Measurements from ENCODE around the gene ZFAND2A. TPM values are rescaled to one million over a fixed set of nuclear protein-coding genes. Genes with fewer than 3 reads are reported as not detected.
"Not testable (repeated sequence)": the region's sequence is repeated elsewhere in the genome, so short reads cannot be mapped to it uniquely, and the experiment has no call there.

Gene ZFAND2A
- total and polyA plus RNA-seq, 7 experiments from 2014 or later = 21.2 to 74.5 (median 43.2) TPM

DNA sequence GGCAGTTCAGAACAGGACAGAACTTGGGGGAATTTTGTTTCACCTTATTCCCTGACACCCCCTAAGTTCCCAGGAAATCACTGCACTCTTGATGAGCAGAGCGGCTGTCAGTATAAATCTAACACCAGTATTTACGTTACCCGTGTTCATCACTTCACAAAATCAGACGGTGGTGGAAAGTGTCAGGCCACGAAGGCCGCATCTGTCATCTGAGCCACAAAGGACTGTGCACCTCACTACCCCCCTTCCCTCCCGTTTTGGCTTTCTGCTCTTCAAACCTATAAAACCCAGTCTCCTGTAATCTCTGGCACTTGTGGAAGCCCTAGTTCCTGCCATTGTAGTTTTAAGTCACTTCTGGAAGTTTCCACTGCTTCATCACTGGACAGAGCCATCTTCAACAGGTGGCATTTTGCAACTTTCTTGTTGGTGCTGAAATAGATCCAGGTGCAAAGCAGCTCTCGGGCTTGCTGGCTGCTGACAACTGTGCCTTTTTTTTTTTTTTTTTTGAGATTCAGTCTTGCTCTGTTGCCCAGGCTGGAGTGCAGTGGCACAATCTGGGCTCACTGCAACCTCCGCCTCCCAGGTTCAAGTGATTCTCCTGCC, 9.5 kb downstream of the ZFAND2A start:
- peaks cover 0 to 7% (median 0%) of the 10 kb centered on the region in 7 donors for H3K4me1 Mint-ChIP-seq
- POLR2A ChIA-PET = interaction anchor here (1.2 kb wide), 1 partner anchor 10 kb away, joined by 3 read pairs; no protein-coding TSS in a partner anchor
- Histone ChIP-seq H3K27ac (ENCODE audit: low read depth, low read length) (no peak overlapping the region), H3K27me3 (ENCODE audit: control insufficient read depth in 2 of 2, insufficient read depth in 2 of 2, low read length in 2 of 2) (no peaks in the 10 kb centered on the region), H3K4me3 (ENCODE audit: low read length) (no peak overlapping the region), H3K4me1 (ENCODE audit: control insufficient read depth in 2 of 2, insufficient read depth in 2 of 2, low read length in 2 of 2) (no peaks in the 10 kb centered on the region), H3K9me3 (ENCODE audit: control insufficient read depth in 2 of 3, low read length in 3 of 3) (no peaks in the 10 kb centered on the region), H3K36me3 (ENCODE audit: control insufficient read depth in 2 of 3, insufficient read depth in 3 of 3, low read length in 3 of 3) (peaks cover 4 to 53% (median 14%) of the 10 kb centered on the region in 3 experiments)
- H3K27me3 Mint-ChIP-seq = no peaks in the 10 kb centered on the region
- CTCF ChIA-PET = no interaction called here
- H3K27ac Mint-ChIP-seq = no peak overlapping the region
- no peak overlapping the region for H3K4me3 Mint-ChIP-seq
- no peak for DNase-seq
- H3K36me3 Mint-ChIP-seq = peaks cover 0 to 31% (median 6%) of the 10 kb centered on the region in 5 donors
- H3K9me3 Mint-ChIP-seq = no peaks in the 10 kb centered on the region
- ATAC-seq = no peak
- intact Hi-C loops (cut with micrococcal nuclease) = no loop called here

GRCh38 chr7:1149351-1149794, 10.6 kb downstream of the ZFAND2A start:
- no peaks in the 10 kb centered on the region for H3K4me1 ChIP-seq (ENCODE audit: control insufficient read depth in 2 of 2, insufficient read depth in 2 of 2, low read length in 2 of 2)
- no peaks in the 10 kb centered on the region for H3K9me3 ChIP-seq (ENCODE audit: control insufficient read depth in 2 of 3, low read length in 3 of 3)
- H3K36me3 ChIP-seq (ENCODE audit: control insufficient read depth in 2 of 3, insufficient read depth in 3 of 3, low read length in 3 of 3) = peaks cover 4 to 42% (median 11%) of the 10 kb centered on the region in 3 experiments
- Mint-ChIP-seq H3K27ac (no peak overlapping the region), H3K27me3 (no peaks in the 10 kb centered on the region), H3K36me3 (peaks cover 0 to 22% (median 6%) of the 10 kb centered on the region in 5 donors), H3K9me3 (no peaks in the 10 kb centered on the region), H3K4me3 (no peak overlapping the region), H3K4me1 (peaks cover 0 to 7% (median 0%) of the 10 kb centered on the region in 7 donors)
- no peak overlapping the region for H3K4me3 ChIP-seq (ENCODE audit: low read length)
- no peaks in the 10 kb centered on the region for H3K27me3 ChIP-seq (ENCODE audit: control insufficient read depth in 2 of 2, insufficient read depth in 2 of 2, low read length in 2 of 2)
- DNase-seq = no peak
- no peak for ATAC-seq
- CTCF ChIA-PET = no interaction called here
- no peak overlapping the region for H3K27ac ChIP-seq (ENCODE audit: low read depth, low read length)
- intact Hi-C loops (cut with micrococcal nuclease) = no loop called here
- POLR2A ChIA-PET = interaction anchor here (1.2 kb wide), 1 partner anchor 11 kb away, joined by 3 read pairs; no protein-coding TSS in a partner anchor

- H3K4me1 ChIP-seq (ENCODE audit: control insufficient read depth in 2 of 2, insufficient read depth in 2 of 2, low read length in 2 of 2); H3K27ac ChIP-seq (ENCODE audit: low read depth, low read length); ATAC-seq; H3K4me3 ChIP-seq (ENCODE audit: low read length); CTCF ChIA-PET; H3K27me3 ChIP-seq (ENCODE audit: control insufficient read depth in 2 of 2, insufficient read depth in 2 of 2, low read length in 2 of 2); H3K27me3 Mint-ChIP-seq; H3K9me3 ChIP-seq (ENCODE audit: control insufficient read depth in 2 of 3, low read length in 3 of 3); H3K9me3 Mint-ChIP-seq; H3K4me1 Mint-ChIP-seq; intact Hi-C loops (cut with micrococcal nuclease); POLR2A ChIA-PET; DNase-seq; H3K4me3 Mint-ChIP-seq: not testable (repeated sequence)
- H3K36me3 ChIP-seq (ENCODE audit: control insufficient read depth in 2 of 3, insufficient read depth in 3 of 3, low read length in 3 of 3) = peaks cover 3 to 27% (median 3%) of the 10 kb centered on the region in 3 experiments
- Mint-ChIP-seq H3K36me3 (peaks cover 0 to 18% (median 6%) of the 10 kb centered on the region in 5 donors), H3K27ac (peak overlapping the region in 1 of 9 donors; percentile 41)
Measured at GRCh38 chr7:1147873-1148272, 12.1 kb downstream of the ZFAND2A start.

DNA sequence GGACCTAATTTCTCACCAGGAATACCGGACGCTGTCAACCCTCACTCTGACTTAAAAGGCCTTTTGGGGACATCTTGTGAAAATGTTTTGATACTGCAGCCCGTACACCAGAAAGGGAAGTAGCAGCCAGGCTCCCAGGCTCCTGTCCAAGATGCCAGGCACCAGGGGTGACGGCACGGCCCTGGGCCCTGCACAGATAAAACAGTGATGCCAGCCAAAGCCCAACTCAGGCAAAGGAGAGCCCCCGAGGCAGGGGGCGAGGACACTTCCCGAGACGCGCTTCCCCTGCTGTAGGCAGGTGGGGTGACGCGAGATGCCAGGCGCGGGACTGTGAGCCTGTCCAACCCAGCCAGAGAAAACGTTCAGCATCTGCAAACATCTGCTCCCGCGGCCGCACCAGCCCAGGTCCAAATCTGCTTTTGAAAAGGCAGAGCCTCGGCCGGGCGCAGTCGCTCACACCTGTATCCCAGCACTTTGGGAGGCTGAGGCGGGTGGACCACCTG, 15.7 kb downstream of the ZFAND2A start:
- H3K4me1 ChIP-seq (ENCODE audit: control insufficient read depth in 2 of 2, insufficient read depth in 2 of 2, low read length in 2 of 2) = no peaks in the 10 kb centered on the region
- no peaks in the 10 kb centered on the region for H3K9me3 Mint-ChIP-seq
- no peak overlapping the region for H3K4me3 Mint-ChIP-seq
- no peak overlapping the region for H3K27ac Mint-ChIP-seq
- no peaks in the 10 kb centered on the region for H3K36me3 ChIP-seq (ENCODE audit: control insufficient read depth in 2 of 3, insufficient read depth in 3 of 3, low read length in 3 of 3)
- ChIA-PET POLR2A (no interaction called here), CTCF (no interaction called here)
- no peaks in the 10 kb centered on the region for H3K36me3 Mint-ChIP-seq
- H3K4me1 Mint-ChIP-seq = no peaks in the 10 kb centered on the region
- no peaks in the 10 kb centered on the region for H3K27me3 ChIP-seq (ENCODE audit: control insufficient read depth in 2 of 2, insufficient read depth in 2 of 2, low read length in 2 of 2)
- ATAC-seq (no peak), DNase-seq (no peak)
- no peaks in the 10 kb centered on the region for H3K9me3 ChIP-seq (ENCODE audit: control insufficient read depth in 2 of 3, low read length in 3 of 3)
- no peak overlapping the region for H3K27ac ChIP-seq (ENCODE audit: low read depth, low read length)
- no peaks in the 10 kb centered on the region for H3K27me3 Mint-ChIP-seq
- intact Hi-C loops (cut with micrococcal nuclease) = no loop called here
- H3K4me3 ChIP-seq (ENCODE audit: low read length) = no peak overlapping the region

DNA sequence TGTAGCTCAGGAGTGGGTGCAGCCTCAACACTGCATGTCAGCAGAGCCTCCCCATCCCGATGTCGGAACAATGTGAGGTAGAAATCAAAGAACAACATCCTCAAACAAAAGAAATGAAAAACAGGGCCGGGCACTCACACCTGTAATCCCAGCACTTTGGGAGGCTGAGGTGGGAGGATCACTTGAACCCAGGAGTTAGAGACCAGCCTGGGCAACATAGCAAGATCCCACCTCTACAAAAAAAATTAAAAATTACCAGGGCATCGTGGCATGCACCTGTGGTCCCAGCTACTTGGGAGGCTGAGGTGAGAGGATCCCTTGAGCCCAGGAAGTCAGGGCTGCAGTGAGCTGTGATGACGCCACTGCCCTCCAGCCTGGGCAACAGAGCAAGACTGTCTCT, 17.0 kb downstream of the ZFAND2A start:
- H3K36me3 ChIP-seq (ENCODE audit: control insufficient read depth in 2 of 3, insufficient read depth in 3 of 3, low read length in 3 of 3); H3K9me3 Mint-ChIP-seq; H3K27me3 ChIP-seq (ENCODE audit: control insufficient read depth in 2 of 2, insufficient read depth in 2 of 2, low read length in 2 of 2); intact Hi-C loops (cut with micrococcal nuclease); H3K4me1 Mint-ChIP-seq; H3K27ac Mint-ChIP-seq; ATAC-seq; H3K4me1 ChIP-seq (ENCODE audit: control insufficient read depth in 2 of 2, insufficient read depth in 2 of 2, low read length in 2 of 2); H3K4me3 ChIP-seq (ENCODE audit: low read length); POLR2A ChIA-PET; H3K4me3 Mint-ChIP-seq; H3K27me3 Mint-ChIP-seq; H3K36me3 Mint-ChIP-seq; DNase-seq; H3K9me3 ChIP-seq (ENCODE audit: control insufficient read depth in 2 of 3, low read length in 3 of 3); H3K27ac ChIP-seq (ENCODE audit: low read depth, low read length): not testable (repeated sequence)
- CTCF ChIA-PET = interaction anchor here (1.1 kb wide), 1 partner anchor 150 kb away, joined by 3 read pairs; no protein-coding TSS in a partner anchor

DNA sequence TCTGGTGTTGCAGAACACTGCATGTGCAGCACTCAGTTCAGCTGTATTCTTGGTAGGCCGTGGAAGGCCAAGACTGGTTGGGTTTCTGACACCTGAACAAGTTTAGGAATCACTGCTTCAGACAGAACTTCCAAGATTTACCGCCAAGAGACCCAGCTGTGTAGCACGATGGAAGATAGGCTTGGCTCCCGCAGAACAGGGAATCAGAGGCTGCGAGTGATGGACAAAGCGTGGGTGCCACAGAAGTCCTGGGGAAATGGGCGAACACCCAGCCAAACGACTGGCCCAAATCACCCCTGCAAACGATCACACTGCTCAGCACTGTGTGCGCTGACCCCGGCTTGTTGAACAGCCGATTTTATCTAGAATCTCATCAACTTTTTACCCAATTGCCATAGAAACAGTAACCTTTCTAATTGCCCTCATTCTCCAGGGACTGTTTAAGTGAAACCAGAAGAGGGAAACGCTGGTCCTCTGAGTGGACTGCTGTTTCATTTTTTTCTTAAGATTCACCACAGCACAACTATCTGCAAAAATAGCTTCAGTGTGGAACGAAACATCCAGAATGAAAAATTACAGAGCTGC, 17.9 kb downstream of the ZFAND2A start:
- ChIA-PET POLR2A (no interaction called here), CTCF (interaction anchor here (0.6 kb wide), 1 partner anchor 1572 kb away, joined by 3 read pairs; no protein-coding TSS in a partner anchor)
- no peak overlapping the region for H3K27ac ChIP-seq (ENCODE audit: low read depth, low read length)
- DNase-seq (no peak), ATAC-seq (no peak)
- H3K4me3 ChIP-seq (ENCODE audit: low read length) = no peak overlapping the region
- Mint-ChIP-seq H3K4me1 (peaks cover 2 to 12% (median 7%) of the 10 kb centered on the region in 7 donors), H3K27ac (no peak overlapping the region), H3K27me3 (no peaks in the 10 kb centered on the region), H3K4me3 (no peak overlapping the region), H3K36me3 (no peaks in the 10 kb centered on the region), H3K9me3 (no peaks in the 10 kb centered on the region)
- no peaks in the 10 kb centered on the region for H3K36me3 ChIP-seq (ENCODE audit: control insufficient read depth in 2 of 3, insufficient read depth in 3 of 3, low read length in 3 of 3)
- H3K27me3 ChIP-seq (ENCODE audit: control insufficient read depth in 2 of 2, insufficient read depth in 2 of 2, low read length in 2 of 2) = no peaks in the 10 kb centered on the region
- peaks cover 5 to 9% of the 10 kb centered on the region in 2 donors for H3K4me1 ChIP-seq (ENCODE audit: control insufficient read depth in 2 of 2, insufficient read depth in 2 of 2, low read length in 2 of 2)
- H3K9me3 ChIP-seq (ENCODE audit: control insufficient read depth in 2 of 3, low read length in 3 of 3) = no peaks in the 10 kb centered on the region
- intact Hi-C loops (cut with micrococcal nuclease) = no loop called here

- no peak overlapping the region for H3K4me3 Mint-ChIP-seq
- CTCF ChIA-PET = no interaction called here
Measured at GRCh38 chr7:1141651-1142050, 18.3 kb downstream of the ZFAND2A start.

More at GRCh38 chr7:1141651-1142050, 18.3 kb downstream of the ZFAND2A start:
- DNase-seq (no peak), ATAC-seq (no peak)
- Mint-ChIP-seq H3K9me3 (no peaks in the 10 kb centered on the region), H3K27ac (no peak overlapping the region), H3K36me3 (no peaks in the 10 kb centered on the region), H3K4me1 (peaks cover 7 to 17% (median 12%) of the 10 kb centered on the region in 7 donors), H3K27me3 (no peaks in the 10 kb centered on the region)
- no peaks in the 10 kb centered on the region for H3K36me3 ChIP-seq (ENCODE audit: control insufficient read depth in 2 of 3, insufficient read depth in 3 of 3, low read length in 3 of 3)
- no peaks in the 10 kb centered on the region for H3K9me3 ChIP-seq (ENCODE audit: control insufficient read depth in 2 of 3, low read length in 3 of 3)
- intact Hi-C loops (cut with micrococcal nuclease) = no loop called here
- H3K4me1 ChIP-seq (ENCODE audit: control insufficient read depth in 2 of 2, insufficient read depth in 2 of 2, low read length in 2 of 2) = peaks cover 7 to 13% of the 10 kb centered on the region in 2 donors
- no peak overlapping the region for H3K27ac ChIP-seq (ENCODE audit: low read depth, low read length)
- POLR2A ChIA-PET = no interaction called here
- H3K27me3 ChIP-seq (ENCODE audit: control insufficient read depth in 2 of 2, insufficient read depth in 2 of 2, low read length in 2 of 2) = no peaks in the 10 kb centered on the region
- no peak overlapping the region for H3K4me3 ChIP-seq (ENCODE audit: low read length)

All from naive thymus-derived CD4-positive, alpha-beta T cell (primary cell).